Endometrium (tissue), 2 donors: ENCODE results near the gene EPHA8.

Experiments
- FAIRE-seq: peaks from 2 replicates; lab custom pipeline; 2012; peaks lifted over from hg19 to GRCh38; lab: Jason Lieb, UNC
- donor health status: control.
- donor health status: control.

EPHA8 gene

GRCh38 chr1:22592919-22593790 lies 29.9 kb downstream of the EPHA8 start:
- no peak for FAIRE-seq

GRCh38 chr1:22594396-22594795 lies 31.1 kb downstream of the EPHA8 start:
- FAIRE-seq = no peak

- no peak for FAIRE-seq
Observed at GRCh38 chr1:22595108-22595507, 31.8 kb downstream of the EPHA8 start.

- no peak for FAIRE-seq
Observed at GRCh38 chr1:22597301-22597965, 34.1 kb downstream of the EPHA8 start.

- no peak for FAIRE-seq
Observed at GRCh38 chr1:22597996-22598395, 34.7 kb downstream of the EPHA8 start.

- no peak for FAIRE-seq
Observed at GRCh38 chr1:22598736-22599135, 35.4 kb downstream of the EPHA8 start.

- FAIRE-seq = no peak
Observed at GRCh38 chr1:22600071-22600816, 37.0 kb downstream of the EPHA8 start.

GRCh38 chr1:22600817-22601605 lies 37.7 kb downstream of the EPHA8 start:
- no peak for FAIRE-seq

GRCh38 chr1:22601610-22602009 lies 38.3 kb downstream of the EPHA8 start:
- no peak for FAIRE-seq

GRCh38 chr1:22602060-22602740 lies 38.9 kb downstream of the EPHA8 start:
- no peak for FAIRE-seq

- no peak for FAIRE-seq
Observed at GRCh38 chr1:22606161-22606560, 42.9 kb downstream of the EPHA8 start.

GRCh38 chr1:22607154-22607553 lies 43.9 kb downstream of the EPHA8 start:
- FAIRE-seq = no peak

GRCh38 chr1:22608361-22608760 lies 45.1 kb downstream of the EPHA8 start:
- no peak for FAIRE-seq

GRCh38 chr1:22609291-22609690 lies 46.0 kb downstream of the EPHA8 start:
- FAIRE-seq = no peak

GRCh38 chr1:22611530-22611947 lies 48.2 kb downstream of the EPHA8 start:
- no peak for FAIRE-seq

GRCh38 chr1:22612671-22613571 lies 49.6 kb downstream of the EPHA8 start:
- FAIRE-seq = no peak

GRCh38 chr1:22613572-22613918 lies 50.3 kb downstream of the EPHA8 start:
- no peak for FAIRE-seq

GRCh38 chr1:22613951-22614350 lies 50.7 kb downstream of the EPHA8 start:
- no peak for FAIRE-seq

- no peak for FAIRE-seq
Observed at GRCh38 chr1:22615886-22616285, 52.6 kb downstream of the EPHA8 start.

GRCh38 chr1:22616571-22616970 lies 53.3 kb downstream of the EPHA8 start:
- FAIRE-seq = no peak
